ENCODE results near the gene PPP2R5A. TPM values are rescaled to one million over a fixed set of nuclear protein-coding genes. Genes with fewer than 3 reads are reported as not detected.

The PPP2R5A gene
- total RNA-seq, 1 donor from 2014 or later: 20.6 TPM

DNA sequence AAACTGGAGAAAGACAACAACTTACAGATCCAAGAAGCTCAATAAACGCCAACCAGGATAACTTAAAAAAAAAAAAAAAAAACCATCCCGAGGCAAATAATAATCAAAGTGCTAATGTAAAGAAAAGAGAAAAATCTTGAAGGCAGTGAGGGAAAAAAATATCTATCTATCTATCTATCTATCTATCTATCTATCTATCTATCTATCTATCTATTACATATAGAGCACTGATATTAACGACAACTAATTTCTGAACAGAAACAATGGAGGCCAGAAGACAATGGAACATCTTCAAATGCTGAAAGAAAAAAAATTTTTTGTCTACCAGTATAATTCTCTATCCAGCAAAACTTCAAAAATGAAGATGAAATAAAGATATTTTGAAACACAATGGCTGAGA lies 111.4 kb downstream of the PPP2R5A start:
- Mint-ChIP-seq H3K36me3 (peaks cover 42% of the 10 kb centered on the region), H3K9me3 (peaks cover 5% of the 10 kb centered on the region), H3K27me3 (no peaks in the 10 kb centered on the region), H3K4me1 (ENCODE audit: unreplicated experiment) (no peaks in the 10 kb centered on the region), H3K4me3 (no peak overlapping the region), H3K27ac (no peak overlapping the region)
- DNase-seq (ENCODE audit: extremely low spot score, unreplicated experiment): no peak
- no peak for TF ChIP-seq CTCF (conservative IDR thresholded peaks at IDR 0.05)

DNA sequence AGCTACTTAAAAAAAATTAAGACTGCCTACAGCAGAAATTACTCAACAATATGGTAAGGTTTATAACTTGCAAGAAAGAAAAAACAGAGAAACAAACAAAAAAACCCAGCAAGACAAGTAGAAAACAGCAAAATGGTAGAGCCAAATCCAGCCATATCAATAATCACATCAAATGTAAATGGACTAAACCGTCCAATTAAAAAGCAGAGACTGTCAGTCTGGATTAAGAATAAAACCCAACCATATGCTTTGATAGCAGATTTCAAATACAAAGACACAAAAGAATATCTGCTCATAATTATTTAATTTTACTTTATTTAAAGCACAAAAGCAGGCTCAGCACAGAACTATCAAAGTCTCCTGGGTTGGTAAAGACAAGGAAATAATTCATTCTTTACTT lies 112.0 kb downstream of the PPP2R5A start:
- H3K27me3 Mint-ChIP-seq: no peaks in the 10 kb centered on the region
- no peaks in the 10 kb centered on the region for H3K4me1 Mint-ChIP-seq (ENCODE audit: unreplicated experiment)
- no peak for TF ChIP-seq CTCF (conservative IDR thresholded peaks at IDR 0.05)
- H3K9me3 Mint-ChIP-seq: peaks cover 7% of the 10 kb centered on the region
- H3K36me3 Mint-ChIP-seq: peaks cover 40% of the 10 kb centered on the region
- no peak for DNase-seq (ENCODE audit: extremely low spot score, unreplicated experiment)
- no peak overlapping the region for H3K27ac Mint-ChIP-seq
- no peak overlapping the region for H3K4me3 Mint-ChIP-seq

- no peaks in the 10 kb centered on the region for H3K4me1 Mint-ChIP-seq (ENCODE audit: unreplicated experiment)
- no peak for TF ChIP-seq CTCF (conservative IDR thresholded peaks at IDR 0.05)
- peaks cover 9% of the 10 kb centered on the region for H3K9me3 Mint-ChIP-seq
- H3K4me3 Mint-ChIP-seq: no peak overlapping the region
- no peak for DNase-seq (ENCODE audit: extremely low spot score, unreplicated experiment)
- H3K27me3 Mint-ChIP-seq: no peaks in the 10 kb centered on the region
- H3K27ac Mint-ChIP-seq: no peak overlapping the region
- H3K36me3 Mint-ChIP-seq: peaks cover 58% of the 10 kb centered on the region
Measured at GRCh38 chr1:212401042-212401441, 115.8 kb downstream of the PPP2R5A start.

GRCh38 chr1:212401838-212402582 lies 116.8 kb downstream of the PPP2R5A start:
- Mint-ChIP-seq H3K27me3 (no peaks in the 10 kb centered on the region), H3K27ac (no peak overlapping the region), H3K4me3 (no peak overlapping the region), H3K4me1 (ENCODE audit: unreplicated experiment) (no peaks in the 10 kb centered on the region), H3K9me3 (peaks cover 9% of the 10 kb centered on the region), H3K36me3 (peaks cover 49% of the 10 kb centered on the region)
- no peak for TF ChIP-seq CTCF (conservative IDR thresholded peaks at IDR 0.05)
- no peak for DNase-seq (ENCODE audit: extremely low spot score, unreplicated experiment)

GRCh38 chr1:212402666-212403321 lies 117.6 kb downstream of the PPP2R5A start:
- Mint-ChIP-seq H3K27ac (no peak overlapping the region), H3K4me1 (ENCODE audit: unreplicated experiment) (no peaks in the 10 kb centered on the region), H3K27me3 (no peaks in the 10 kb centered on the region), H3K4me3 (no peak overlapping the region), H3K9me3 (peaks cover 9% of the 10 kb centered on the region), H3K36me3 (peaks cover 42% of the 10 kb centered on the region)
- DNase-seq (ENCODE audit: extremely low spot score, unreplicated experiment): no peak
- no peak for TF ChIP-seq CTCF (conservative IDR thresholded peaks at IDR 0.05)
